T-helper 2 cell treated with Interferon-gamma antibody and Interleukin-4, amounts not matched to agents 5 μg/mL and 100 μg/mL, for 36 hours (primary cell): ENCODE results near the gene VPS8.

Experiments
- DNase-seq: peaks from one replicate; pipeline ENCODE4 v3.0.0; 2021; ENCODE audit warnings: low spot score
- H3K27ac Mint-ChIP-seq: one replicate; pipeline ENCODE4 v1.8.0; 2021; ENCODE audit warnings: mild to moderate bottlenecking, mixed read lengths
- H3K27me3 Mint-ChIP-seq: one replicate; pipeline ENCODE4 v1.8.0; 2021; ENCODE audit warnings: low read depth, mixed read lengths
- H3K36me3 Mint-ChIP-seq: one replicate; pipeline ENCODE4 v1.8.0; 2021; ENCODE audit warnings: low read depth, mixed read lengths
- H3K4me1 Mint-ChIP-seq: one replicate; pipeline ENCODE4 v1.8.0; 2021; ENCODE audit warnings: low read depth, mixed read lengths
- H3K4me3 Mint-ChIP-seq: one replicate; pipeline ENCODE4 v1.8.0; 2022; ENCODE audit warnings: mild to moderate bottlenecking, moderate library complexity, mixed read lengths
- H3K9me3 Mint-ChIP-seq: one replicate; pipeline ENCODE4 v1.8.0; 2021; ENCODE audit warnings: mixed read lengths

VPS8 gene

DNA sequence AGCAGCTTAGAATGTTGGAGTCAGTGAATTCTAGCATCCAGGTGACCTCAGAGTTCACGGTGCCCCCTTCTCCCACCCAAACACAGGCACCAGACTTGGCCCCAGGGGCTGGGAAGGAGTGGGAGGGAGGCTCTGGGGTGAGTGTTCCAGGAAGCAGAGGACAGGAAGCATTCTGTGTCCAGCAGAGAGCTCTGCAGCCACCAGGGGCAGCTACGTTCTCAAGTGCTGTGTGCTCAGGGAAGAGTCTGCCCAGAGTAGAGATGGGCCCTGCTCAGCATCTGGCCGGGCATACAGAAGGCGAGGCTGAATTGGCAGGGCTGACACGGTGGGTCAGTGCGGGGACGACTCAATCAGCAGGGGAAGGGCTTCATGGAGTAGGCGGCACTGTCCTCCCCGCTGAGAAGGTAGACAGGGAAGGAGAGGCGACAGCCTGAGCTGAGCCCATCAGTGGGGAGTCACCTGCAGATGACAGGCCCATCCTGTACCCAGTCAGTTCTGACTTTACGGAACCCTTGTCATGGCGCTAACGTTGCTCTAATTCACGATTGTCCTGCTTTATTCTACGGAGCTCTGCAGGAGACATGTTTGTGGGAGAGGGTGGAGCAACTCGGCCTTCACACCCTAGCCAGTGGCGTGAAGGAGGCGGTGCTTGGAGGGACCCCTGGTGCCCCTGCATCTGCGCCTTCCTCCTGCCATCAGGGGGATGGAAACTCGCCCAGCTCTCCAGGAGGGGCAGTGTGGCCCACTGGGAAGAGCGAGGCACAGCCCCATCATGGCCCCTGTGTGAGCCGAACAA, 258.7 kb downstream of the VPS8 start:
- Mint-ChIP-seq H3K4me1 (no peaks in the 10 kb centered on the region), H3K9me3 (no peaks in the 10 kb centered on the region), H3K36me3 (no peaks in the 10 kb centered on the region), H3K27ac (no peak overlapping the region), H3K27me3 (no peaks in the 10 kb centered on the region), H3K4me3 (no peak overlapping the region)
- no peak for DNase-seq

DNA sequence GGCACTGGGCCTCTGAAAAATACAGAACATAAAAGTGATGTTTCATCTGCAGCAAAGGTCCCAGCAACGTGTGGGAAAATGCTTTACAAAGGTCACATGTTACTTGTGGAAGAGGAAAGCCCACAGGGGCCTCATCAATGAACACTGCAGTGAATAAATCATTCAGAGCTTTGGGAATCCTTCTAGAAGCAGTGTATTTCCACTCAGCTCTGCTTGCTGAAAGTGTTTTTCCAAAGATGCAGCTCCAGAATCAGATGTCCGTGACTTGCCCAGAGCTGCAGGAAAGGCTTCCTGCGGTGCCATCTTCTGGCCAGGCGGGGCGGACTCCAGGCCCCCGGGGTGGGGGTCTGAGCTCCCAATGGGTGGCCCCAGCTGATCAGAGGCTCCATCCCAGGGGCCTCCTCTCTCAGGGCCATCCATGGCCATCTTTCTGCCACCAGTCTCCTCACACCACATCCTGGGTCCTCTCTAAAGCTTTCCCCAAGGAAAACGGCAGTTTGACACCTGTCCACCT, 259.4 kb downstream of the VPS8 start:
- Mint-ChIP-seq H3K4me1 (no peaks in the 10 kb centered on the region), H3K36me3 (no peaks in the 10 kb centered on the region), H3K4me3 (no peak overlapping the region), H3K27me3 (no peaks in the 10 kb centered on the region), H3K9me3 (no peaks in the 10 kb centered on the region), H3K27ac (no peak overlapping the region)
- DNase-seq: no peak

DNA sequence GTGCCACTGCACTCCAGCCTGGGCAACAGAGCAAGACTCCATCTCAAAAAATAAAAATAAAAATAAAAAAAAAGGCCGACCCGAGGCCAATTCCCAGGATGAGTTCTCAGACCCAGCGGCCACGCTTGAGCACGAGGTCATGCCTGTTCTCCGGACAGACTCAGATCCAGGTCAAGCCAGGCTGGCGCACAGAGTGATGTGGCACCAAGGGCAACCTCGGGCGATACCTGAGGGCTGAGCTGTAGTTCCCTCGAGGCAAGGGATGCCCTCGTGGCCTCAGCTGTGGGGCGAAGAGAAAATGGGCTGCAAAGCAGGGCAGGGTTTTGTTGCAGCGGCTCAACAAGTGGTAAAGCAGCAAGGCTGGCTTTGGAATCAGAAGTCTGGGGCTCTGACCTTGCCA, 263.6 kb downstream of the VPS8 start:
- Mint-ChIP-seq H3K36me3 (no peaks in the 10 kb centered on the region), H3K27ac (no peak overlapping the region), H3K27me3 (no peaks in the 10 kb centered on the region), H3K4me1 (no peaks in the 10 kb centered on the region), H3K4me3 (no peak overlapping the region), H3K9me3 (no peaks in the 10 kb centered on the region)
- no peak for DNase-seq

DNA sequence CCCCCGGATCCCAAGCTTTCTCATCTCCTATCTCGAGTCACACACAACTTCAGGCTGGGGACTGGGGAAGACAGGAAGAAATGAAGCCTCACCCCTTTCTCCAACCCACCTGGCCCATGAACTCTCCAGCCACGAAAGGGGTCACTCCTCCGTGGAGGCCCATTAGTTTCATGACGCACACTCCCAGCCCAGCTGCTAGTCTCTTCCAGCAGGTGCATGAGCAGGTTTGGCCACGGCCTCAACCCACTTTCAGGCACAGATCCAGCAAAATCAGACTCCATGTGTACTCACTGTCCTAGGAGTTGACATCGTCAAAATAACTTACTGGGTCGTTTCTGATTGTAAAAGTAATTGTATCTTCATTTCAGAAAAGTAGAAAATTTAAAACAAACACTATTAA, 264.3 kb downstream of the VPS8 start:
- Mint-ChIP-seq H3K36me3 (no peaks in the 10 kb centered on the region), H3K9me3 (no peaks in the 10 kb centered on the region), H3K27ac (no peak overlapping the region), H3K4me3 (no peak overlapping the region), H3K27me3 (no peaks in the 10 kb centered on the region), H3K4me1 (no peaks in the 10 kb centered on the region)
- no peak for DNase-seq

DNA sequence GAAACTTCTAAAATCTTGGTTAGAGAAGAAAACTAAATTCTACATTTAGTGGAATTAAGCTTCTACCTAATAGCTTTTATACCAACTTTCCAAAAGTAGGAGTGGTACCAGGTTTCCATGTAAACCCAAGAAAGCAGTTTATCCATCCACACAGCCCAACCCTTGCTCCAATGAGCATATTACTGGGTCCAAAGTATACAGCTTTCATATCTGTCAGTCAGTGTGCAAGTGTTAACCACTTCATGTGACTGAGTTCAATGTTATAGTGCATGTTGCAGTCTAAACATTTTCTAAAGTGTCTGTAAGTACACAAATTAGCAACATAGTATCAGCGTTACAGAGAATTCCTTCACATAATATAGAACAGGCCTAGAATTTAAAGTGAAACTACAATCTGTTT, 267.7 kb downstream of the VPS8 start:
- H3K9me3 Mint-ChIP-seq: no peaks in the 10 kb centered on the region
- H3K4me1 Mint-ChIP-seq: no peaks in the 10 kb centered on the region
- H3K36me3 Mint-ChIP-seq: no peaks in the 10 kb centered on the region
- no peak for DNase-seq
- peaks cover under 1% of the 10 kb centered on the region for H3K27me3 Mint-ChIP-seq
- no peak overlapping the region for H3K27ac Mint-ChIP-seq
- no peak overlapping the region for H3K4me3 Mint-ChIP-seq

DNA sequence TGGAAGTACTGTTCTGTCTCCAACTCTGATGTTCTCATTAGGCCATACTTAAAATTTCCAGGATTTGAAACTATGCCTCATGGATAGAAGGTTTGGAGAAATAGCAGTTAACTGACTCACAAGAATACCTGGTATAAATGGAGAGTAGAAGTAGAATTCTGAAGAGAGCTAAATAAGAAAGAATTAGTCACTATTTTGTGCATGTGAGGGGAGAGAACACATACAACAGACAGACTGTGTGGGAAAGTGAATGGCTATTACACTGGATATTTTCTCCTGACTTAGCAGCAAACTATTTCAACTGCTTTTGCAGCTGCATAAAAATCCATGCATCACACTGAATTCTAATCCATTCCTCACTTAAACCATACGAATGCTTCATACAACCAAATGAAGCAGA, 269.6 kb downstream of the VPS8 start:
- no peaks in the 10 kb centered on the region for H3K4me1 Mint-ChIP-seq
- DNase-seq: no peak
- no peak overlapping the region for H3K27ac Mint-ChIP-seq
- H3K9me3 Mint-ChIP-seq: no peaks in the 10 kb centered on the region
- no peaks in the 10 kb centered on the region for H3K36me3 Mint-ChIP-seq
- no peak overlapping the region for H3K4me3 Mint-ChIP-seq
- H3K27me3 Mint-ChIP-seq: peaks cover 6% of the 10 kb centered on the region

DNA sequence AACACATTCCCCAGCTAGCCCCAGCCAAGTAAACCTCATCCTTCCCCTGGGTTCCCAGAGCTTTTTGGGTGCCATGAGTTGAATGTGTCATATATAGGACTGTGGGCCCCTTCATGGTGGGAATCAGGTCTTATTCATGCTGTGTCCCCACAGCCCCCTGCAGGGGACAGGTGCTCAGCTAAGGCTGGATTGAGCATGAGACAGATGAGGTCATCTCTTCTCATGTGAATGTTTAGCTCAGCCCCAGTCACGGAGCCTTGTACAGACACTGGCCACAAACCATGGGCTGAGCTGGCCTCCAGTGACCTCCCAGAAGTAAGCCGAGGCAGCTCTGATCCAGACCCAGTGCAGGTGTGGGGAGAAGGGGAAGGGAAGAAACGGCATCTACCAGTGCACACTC, 270.2 kb downstream of the VPS8 start:
- Mint-ChIP-seq H3K4me1 (no peaks in the 10 kb centered on the region), H3K27ac (no peak overlapping the region), H3K9me3 (no peaks in the 10 kb centered on the region), H3K4me3 (no peak overlapping the region), H3K36me3 (no peaks in the 10 kb centered on the region), H3K27me3 (peaks cover 6% of the 10 kb centered on the region)
- DNase-seq: no peak

DNA sequence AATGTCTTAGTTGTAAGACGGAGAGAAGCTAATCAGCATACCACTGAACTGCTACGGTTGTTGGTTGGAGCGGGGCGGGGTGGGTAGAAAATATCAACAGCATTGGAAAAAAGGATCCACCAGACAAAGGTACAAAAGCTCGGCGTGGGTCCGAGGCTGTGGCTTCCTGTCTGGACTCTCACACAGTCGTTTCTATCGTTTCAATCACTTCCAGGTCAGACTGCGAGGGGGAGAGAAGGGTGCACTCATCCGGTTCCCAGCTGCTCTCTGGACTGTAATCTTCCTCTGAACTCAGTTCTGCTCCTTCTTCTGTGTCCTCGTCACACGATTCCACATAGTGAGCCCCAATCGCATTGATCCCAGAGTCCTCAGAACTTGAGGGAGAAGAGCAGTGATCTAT, 270.9 kb downstream of the VPS8 start:
- H3K27ac Mint-ChIP-seq: no peak overlapping the region
- no peaks in the 10 kb centered on the region for H3K4me1 Mint-ChIP-seq
- no peak overlapping the region for H3K4me3 Mint-ChIP-seq
- DNase-seq: no peak
- no peaks in the 10 kb centered on the region for H3K36me3 Mint-ChIP-seq
- H3K27me3 Mint-ChIP-seq: peaks cover 8% of the 10 kb centered on the region
- no peaks in the 10 kb centered on the region for H3K9me3 Mint-ChIP-seq

DNA sequence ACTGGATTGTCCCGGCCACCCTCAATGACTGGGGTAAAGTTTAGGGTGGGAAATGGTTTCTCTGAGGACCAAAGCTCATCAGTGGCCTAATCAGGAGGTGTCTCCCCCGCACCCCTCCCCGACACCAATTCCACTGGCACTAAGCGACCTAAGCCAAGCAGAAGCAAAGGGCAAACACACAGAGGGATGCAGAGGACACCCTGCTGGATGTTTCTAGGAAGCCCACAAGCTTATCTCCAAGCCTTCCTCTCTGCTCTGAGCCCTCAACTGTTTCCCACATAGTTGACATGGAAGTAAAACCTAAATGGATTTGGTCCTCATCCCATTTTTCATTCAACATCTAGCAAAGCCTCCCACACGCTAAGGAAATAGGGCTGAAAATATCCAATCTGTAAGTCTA, 272.4 kb downstream of the VPS8 start:
- no peak overlapping the region for H3K27ac Mint-ChIP-seq
- H3K27me3 Mint-ChIP-seq: peaks cover 11% of the 10 kb centered on the region
- no peak for DNase-seq
- H3K4me1 Mint-ChIP-seq: no peaks in the 10 kb centered on the region
- no peak overlapping the region for H3K4me3 Mint-ChIP-seq
- no peaks in the 10 kb centered on the region for H3K9me3 Mint-ChIP-seq
- no peaks in the 10 kb centered on the region for H3K36me3 Mint-ChIP-seq

DNA sequence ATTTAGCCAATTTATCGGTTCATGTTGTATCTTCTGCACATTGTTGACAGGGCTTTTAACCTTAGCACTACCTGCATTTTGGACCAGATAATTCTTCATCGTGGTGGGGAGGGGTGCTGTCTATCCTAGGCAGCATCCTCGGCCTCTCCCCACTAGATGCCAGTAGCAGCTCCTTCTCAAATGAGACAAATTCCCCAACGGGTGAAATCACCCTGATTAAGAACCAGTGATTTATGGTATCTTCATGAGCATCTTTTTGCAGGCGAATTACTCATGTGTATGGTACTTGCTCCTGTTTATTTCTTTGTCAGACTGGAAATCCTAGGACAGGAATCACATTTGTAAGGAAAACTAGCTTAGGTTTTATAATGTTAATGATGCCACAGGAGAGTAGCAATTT, 272.9 kb downstream of the VPS8 start:
- Mint-ChIP-seq H3K9me3 (no peaks in the 10 kb centered on the region), H3K27ac (no peak overlapping the region), H3K27me3 (peaks cover 11% of the 10 kb centered on the region), H3K4me1 (no peaks in the 10 kb centered on the region), H3K4me3 (no peak overlapping the region), H3K36me3 (no peaks in the 10 kb centered on the region)
- DNase-seq: no peak

DNA sequence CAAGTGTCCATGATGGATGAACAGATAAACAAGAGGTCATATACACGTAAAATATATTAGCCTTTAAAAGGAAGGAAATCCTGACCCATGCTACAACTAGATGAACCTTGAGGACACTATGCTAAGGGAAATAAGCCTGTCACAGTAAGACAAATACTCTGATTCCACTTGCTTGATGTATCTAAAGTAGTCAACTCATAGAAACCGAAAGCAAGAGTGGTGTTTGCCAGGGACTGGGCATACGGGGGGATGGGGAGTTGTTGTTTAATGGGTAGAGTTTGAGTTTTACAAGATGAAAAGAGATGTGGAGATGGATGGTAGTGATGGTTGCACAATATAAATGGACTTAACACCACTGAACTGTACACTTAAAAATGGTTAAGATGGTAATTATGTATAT, 275.5 kb downstream of the VPS8 start:
- no peaks in the 10 kb centered on the region for H3K9me3 Mint-ChIP-seq
- H3K4me3 Mint-ChIP-seq: no peak overlapping the region
- peaks cover 11% of the 10 kb centered on the region for H3K27me3 Mint-ChIP-seq
- H3K36me3 Mint-ChIP-seq: no peaks in the 10 kb centered on the region
- no peak for DNase-seq
- no peak overlapping the region for H3K27ac Mint-ChIP-seq
- no peaks in the 10 kb centered on the region for H3K4me1 Mint-ChIP-seq

DNA sequence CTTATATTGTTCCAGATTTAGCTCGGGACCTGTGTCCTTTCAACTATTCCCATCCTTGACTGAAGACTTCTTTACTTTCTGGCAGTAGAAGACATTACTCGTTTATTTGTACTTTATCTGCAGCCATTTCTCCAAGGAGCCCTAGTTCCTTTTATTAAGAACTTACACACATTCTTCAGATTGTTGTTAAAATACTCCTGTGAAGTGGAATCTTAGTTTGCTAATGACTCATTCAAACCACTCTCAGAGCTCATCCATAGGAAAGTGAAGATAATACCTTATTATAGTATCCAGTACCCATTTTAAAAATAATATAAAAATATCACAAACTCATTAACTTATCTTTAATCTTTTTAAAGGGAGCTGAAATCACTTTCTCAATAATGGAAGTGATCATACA, 277.4 kb downstream of the VPS8 start:
- no peaks in the 10 kb centered on the region for H3K36me3 Mint-ChIP-seq
- no peak overlapping the region for H3K27ac Mint-ChIP-seq
- H3K27me3 Mint-ChIP-seq: peaks cover 11% of the 10 kb centered on the region
- no peaks in the 10 kb centered on the region for H3K4me1 Mint-ChIP-seq
- H3K9me3 Mint-ChIP-seq: no peaks in the 10 kb centered on the region
- no peak overlapping the region for H3K4me3 Mint-ChIP-seq
- no peak for DNase-seq

DNA sequence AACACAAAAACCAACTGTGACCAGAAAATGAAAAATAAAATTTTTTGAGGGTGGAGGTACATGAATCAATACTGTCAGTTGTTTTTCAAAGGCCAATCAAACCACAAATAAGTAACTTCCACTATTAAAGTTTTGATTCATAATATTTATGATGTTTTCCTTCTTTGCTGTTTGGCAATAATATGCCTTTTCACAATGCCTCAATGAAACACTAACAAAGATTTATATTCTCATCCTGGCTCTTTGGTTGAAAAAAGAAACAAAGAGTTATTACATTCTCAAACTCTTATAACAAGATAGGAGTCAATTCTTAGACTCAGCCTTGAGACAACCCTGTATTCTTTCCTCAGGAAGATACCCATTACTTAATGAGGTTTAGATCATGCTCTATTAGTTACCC, 277.8 kb downstream of the VPS8 start:
- no peak for DNase-seq
- Mint-ChIP-seq H3K27me3 (peaks cover 9% of the 10 kb centered on the region), H3K4me3 (no peak overlapping the region), H3K4me1 (no peaks in the 10 kb centered on the region), H3K9me3 (no peaks in the 10 kb centered on the region), H3K27ac (no peak overlapping the region), H3K36me3 (no peaks in the 10 kb centered on the region)

DNA sequence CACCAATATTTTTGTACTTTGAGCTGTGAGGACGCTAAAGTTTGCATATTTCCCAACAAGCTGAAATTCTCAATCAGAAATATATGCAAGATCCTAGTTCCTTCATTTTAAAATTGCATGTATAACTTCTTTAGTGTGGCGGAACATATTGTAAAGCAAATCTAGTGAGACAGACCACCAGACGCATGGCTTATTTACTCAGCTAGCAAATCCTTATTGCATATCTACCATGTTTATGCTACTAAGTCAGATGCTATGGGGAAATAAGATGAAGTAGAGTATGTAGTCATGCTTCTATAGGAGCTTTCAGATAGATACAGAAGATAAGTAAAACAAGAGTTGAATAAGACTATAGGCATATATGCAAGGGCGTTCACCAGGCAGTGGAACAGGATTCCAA, 278.8 kb downstream of the VPS8 start:
- Mint-ChIP-seq H3K4me3 (no peak overlapping the region), H3K27ac (no peak overlapping the region), H3K36me3 (no peaks in the 10 kb centered on the region), H3K4me1 (no peaks in the 10 kb centered on the region), H3K27me3 (peaks cover 8% of the 10 kb centered on the region), H3K9me3 (no peaks in the 10 kb centered on the region)
- DNase-seq: no peak

DNA sequence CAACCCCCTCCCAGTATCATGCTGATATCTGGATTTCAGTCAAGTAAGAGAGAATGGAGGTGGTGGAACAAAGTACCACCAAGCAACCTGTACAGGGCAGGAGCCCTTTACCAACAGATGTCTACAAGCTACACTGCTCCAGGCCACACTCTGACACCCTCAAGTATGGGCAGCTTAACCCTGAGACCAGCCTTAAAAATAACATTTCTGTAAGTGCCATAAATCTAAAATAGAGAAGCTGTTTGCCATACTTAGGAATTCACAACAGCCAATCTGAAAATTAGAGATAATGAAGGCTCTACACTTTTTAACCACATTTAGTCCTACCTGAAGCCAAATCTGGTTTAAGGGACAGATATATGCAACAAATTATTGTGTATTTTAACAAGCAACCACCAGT, 281.1 kb downstream of the VPS8 start:
- DNase-seq: no peak
- Mint-ChIP-seq H3K27ac (no peak overlapping the region), H3K36me3 (no peaks in the 10 kb centered on the region), H3K9me3 (no peaks in the 10 kb centered on the region), H3K27me3 (peaks cover 2% of the 10 kb centered on the region), H3K4me1 (no peaks in the 10 kb centered on the region), H3K4me3 (no peak overlapping the region)
